OCI-LY7 (cell line): ENCODE measurements around the gene CRACR2B.

ENCODE experiments used
- EZH2phosphoT487 ChIP-seq: fragments of 200-600 bp; sonication (generic); IDR thresholded peaks from 2 replicates; pipeline ENCODE4 v1.6.1; 2018; ENCODE audit warnings: low read depth, borderline replicate concordance, mild to moderate bottlenecking, mixed run types, antibody characterized with exemption, low read length, moderate library complexity, mixed read lengths
- TF ChIP-seq, protein P1 (sequence below): fragments of 200-600 bp; sonication (generic); conservative IDR thresholded peaks from 2 replicates; pipeline ENCODE4 v1.5.1; 2014; ENCODE audit warnings: mild to moderate bottlenecking, antibody characterized with exemption, low read length, moderate library complexity, mixed read lengths

DNA sequence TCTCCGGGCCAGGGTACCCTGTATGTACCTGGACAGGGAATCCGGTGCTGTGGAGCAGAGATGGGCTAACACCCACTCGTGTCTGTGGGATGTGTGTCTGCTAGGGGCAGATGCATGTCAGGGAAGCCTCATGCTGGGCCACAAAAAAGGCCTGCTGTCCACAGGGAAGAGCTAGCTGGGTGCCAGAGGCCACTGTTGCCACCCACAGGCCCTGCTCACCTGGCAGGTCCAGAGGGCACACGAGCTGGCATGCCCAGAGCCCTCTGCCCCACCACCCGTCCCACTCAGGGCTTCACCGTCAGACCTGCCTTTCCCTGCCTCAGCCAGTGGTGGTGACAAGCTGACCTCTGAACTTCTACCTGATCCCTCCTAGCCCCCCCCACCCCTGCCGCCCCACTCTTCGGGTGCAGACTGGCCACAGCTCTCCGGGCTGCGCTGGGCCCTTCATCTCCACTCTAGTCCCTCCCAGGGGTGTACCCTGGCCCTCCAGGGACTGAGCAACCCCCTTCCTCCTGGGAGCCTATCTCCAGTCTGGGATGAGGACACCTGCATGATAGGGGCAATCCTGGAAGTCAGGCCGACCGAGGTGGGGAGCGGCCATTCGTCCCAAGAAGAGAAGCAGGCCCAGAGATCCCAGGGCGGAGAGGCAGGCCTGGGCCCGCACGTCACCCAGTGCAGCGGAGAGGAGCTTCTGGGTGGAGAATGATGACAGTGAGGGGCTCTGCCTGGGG is 31.0 kb upstream of the CRACR2B start:
- TF ChIP-seq, protein P1, sequence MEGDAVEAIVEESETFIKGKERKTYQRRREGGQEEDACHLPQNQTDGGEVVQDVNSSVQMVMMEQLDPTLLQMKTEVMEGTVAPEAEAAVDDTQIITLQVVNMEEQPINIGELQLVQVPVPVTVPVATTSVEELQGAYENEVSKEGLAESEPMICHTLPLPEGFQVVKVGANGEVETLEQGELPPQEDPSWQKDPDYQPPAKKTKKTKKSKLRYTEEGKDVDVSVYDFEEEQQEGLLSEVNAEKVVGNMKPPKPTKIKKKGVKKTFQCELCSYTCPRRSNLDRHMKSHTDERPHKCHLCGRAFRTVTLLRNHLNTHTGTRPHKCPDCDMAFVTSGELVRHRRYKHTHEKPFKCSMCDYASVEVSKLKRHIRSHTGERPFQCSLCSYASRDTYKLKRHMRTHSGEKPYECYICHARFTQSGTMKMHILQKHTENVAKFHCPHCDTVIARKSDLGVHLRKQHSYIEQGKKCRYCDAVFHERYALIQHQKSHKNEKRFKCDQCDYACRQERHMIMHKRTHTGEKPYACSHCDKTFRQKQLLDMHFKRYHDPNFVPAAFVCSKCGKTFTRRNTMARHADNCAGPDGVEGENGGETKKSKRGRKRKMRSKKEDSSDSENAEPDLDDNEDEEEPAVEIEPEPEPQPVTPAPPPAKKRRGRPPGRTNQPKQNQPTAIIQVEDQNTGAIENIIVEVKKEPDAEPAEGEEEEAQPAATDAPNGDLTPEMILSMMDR, result no peak
- TF ChIP-seq EZH2phosphoT487, result no peak
